AG08396 (cell line): ENCODE results near the gene SMAD1.
"Not testable (repeated sequence)": the region's sequence is repeated elsewhere in the genome, so short reads cannot be mapped to it uniquely, and the experiment has no call there.

ENCODE experiments used
- DNase-seq: peaks from one replicate; pipeline ENCODE4 v3.0.0; 2012; ENCODE audit warnings: low spot score, mixed read lengths

The SMAD1 gene

GRCh38 chr4:145528601-145529000 lies 46.9 kb downstream of the SMAD1 start:
- no peak for DNase-seq

- no peak for DNase-seq
Measured at GRCh38 chr4:145530189-145530588, 48.5 kb downstream of the SMAD1 start.

GRCh38 chr4:145530662-145531061 lies 49.0 kb downstream of the SMAD1 start:
- DNase-seq: no peak

- DNase-seq: no peak
Measured at GRCh38 chr4:145531223-145531622, 49.6 kb downstream of the SMAD1 start.

- no peak for DNase-seq
Measured at GRCh38 chr4:145531859-145532258, 50.2 kb downstream of the SMAD1 start.

GRCh38 chr4:145533001-145533400 lies 51.3 kb downstream of the SMAD1 start:
- no peak for DNase-seq

- DNase-seq: not testable (repeated sequence)
Measured at GRCh38 chr4:145533415-145533814, 51.8 kb downstream of the SMAD1 start.

- no peak for DNase-seq
Measured at GRCh38 chr4:145533961-145534360, 52.3 kb downstream of the SMAD1 start.

- no peak for DNase-seq
Measured at GRCh38 chr4:145535202-145535601, 53.5 kb downstream of the SMAD1 start.

- no peak for DNase-seq
Measured at GRCh38 chr4:145536044-145536443, 54.4 kb downstream of the SMAD1 start.

- no peak for DNase-seq
Measured at GRCh38 chr4:145538596-145538995, 56.9 kb downstream of the SMAD1 start.

- no peak for DNase-seq
Measured at GRCh38 chr4:145539671-145540070, 58.0 kb downstream of the SMAD1 start.

GRCh38 chr4:145540235-145540634 lies 58.6 kb downstream of the SMAD1 start:
- DNase-seq: no peak

- DNase-seq: no peak
Measured at GRCh38 chr4:145541346-145541745, 59.7 kb downstream of the SMAD1 start.

GRCh38 chr4:145545031-145545430 lies 63.4 kb downstream of the SMAD1 start:
- no peak for DNase-seq

- peak; percentile 50 for DNase-seq
Measured at GRCh38 chr4:145545538-145546174, 64.0 kb downstream of the SMAD1 start.

- DNase-seq: no peak
Measured at GRCh38 chr4:145546175-145546915, 64.7 kb downstream of the SMAD1 start.

- DNase-seq: no peak
Measured at GRCh38 chr4:145551660-145552059, 70.0 kb downstream of the SMAD1 start.

GRCh38 chr4:145552181-145552822 lies 70.6 kb downstream of the SMAD1 start:
- DNase-seq: no peak

- no peak for DNase-seq
Measured at GRCh38 chr4:145553375-145553774, 71.7 kb downstream of the SMAD1 start.

GRCh38 chr4:145554691-145555090 lies 73.0 kb downstream of the SMAD1 start:
- DNase-seq: no peak

- DNase-seq: peak; percentile 74
Measured at GRCh38 chr4:145557720-145558119, 76.1 kb downstream of the SMAD1 start.

GRCh38 chr4:145563293-145563985 lies 81.8 kb downstream of the SMAD1 start:
- DNase-seq: no peak
